Heart left ventricle (tissue), 16 donors: ENCODE results near the gene FBXO15. TPM values are rescaled to one million over a fixed set of nuclear protein-coding genes. Genes with fewer than 3 reads are reported as not detected.

Experiments used
- ATAC-seq, 4 donors: fragments of 200-7000 bp; cut with Tn5 transposase; one replicate each; pipeline ENCODE4 v1.9.1; 2020 to 2022; ENCODE audit warnings: moderate library complexity in 4 of 4, mild to moderate bottlenecking in 3 of 4, moderate number of reproducible peaks in 1 of 4
- DNase-seq, 5 donors: peaks; one replicate each; pipeline ENCODE4 v3.0.0-alpha.2; 2020
- H3K27ac ChIP-seq, 12 donors: fragments of 200-600 bp; sonication (generic) in 4 of 12; one replicate each; pipeline versions ENCODE4 v1.5.0 to v1.8.0; 2016 to 2022; ENCODE audit warnings: mild to moderate bottlenecking in 2 of 12
- H3K27me3 ChIP-seq, 9 donors: fragments of 200-600 bp; sonication (generic) in 2 of 9; one replicate each; pipeline versions ENCODE4 v1.5.1 to v1.8.0; 2016 to 2022; ENCODE audit warnings: mild to moderate bottlenecking in 3 of 9
- H3K36me3 ChIP-seq, 9 donors: fragments of 200-600 bp; sonication (generic) in 2 of 9; one replicate each; pipeline versions ENCODE4 v1.5.0 to v1.8.0; 2018 to 2022; ENCODE audit warnings: mild to moderate bottlenecking in 2 of 9
- H3K4me1 ChIP-seq, 12 donors: fragments of 200-600 bp; sonication (generic) in 4 of 12; one replicate each; pipeline versions ENCODE4 v1.5.0 to v1.8.0; 2016 to 2022; ENCODE audit warnings: mild to moderate bottlenecking in 3 of 12
- H3K4me3 ChIP-seq, 12 donors: fragments of 200-600 bp; sonication (generic) in 4 of 12; one replicate each; pipeline versions ENCODE4 v1.5.0 to v1.8.0; 2017 to 2022; ENCODE audit warnings: mild to moderate bottlenecking in 9 of 12, moderate library complexity in 4 of 12
- H3K9me3 ChIP-seq, 12 donors: fragments of 200-600 bp; sonication (generic) in 4 of 12; one replicate each; pipeline versions ENCODE4 v1.5.0 to v1.8.0; 2016 to 2022; ENCODE audit warnings: mild to moderate bottlenecking in 1 of 12
- POLR2A ChIP-seq, 2 donors: fragments of 450-650 bp; IDR thresholded peaks; one replicate each; pipeline ENCODE4 v1.6.1; 2017; ENCODE audit warnings: antibody characterized with exemption in 2 of 2, mild to moderate bottlenecking in 2 of 2, moderate library complexity in 2 of 2
- WGBS, 4 donors: extraction: QIAGEN DNeasy Blood & Tissue Kit in 2 of 4; methylation state at CpG; one replicate each; pipeline versions ENCODE4 v1.1.5 to v1.1.7; 2013 to 2018; 5-methylcytosine and 5-hydroxymethylcytosine counted together
- intact Hi-C, 10 donors: fragments of 100-400 bp; cut with DNase I; formaldehyde crosslinking; loops; one replicate each; pipeline versions ENCODE4 v1.11.1 to v1.14.2; 2022
- polyA plus RNA-seq, 2 donors: library from polyadenylated mRNA; stranded (reverse); fragments of 200-250 nt; gene quantifications; one replicate each; pipeline ENCODE4 v1.2.3, GENCODE V29; 2013
- total RNA-seq, 9 donors: library from RNA; depleted of rRNA in 2 of 9; stranded (reverse); fragments of >200 nt in 2 of 9; fragmentation: NEBNext Ultra II Directional in 3 of 9; extraction: Animal tissue kit (Norgen Biotek cat#: 25700) in 3 of 9; gene quantifications; one replicate each; pipeline versions ENCODE4 v1.1.0 to v1.2.4, GENCODE V29; 2016 to 2023
- TF ChIP-seq, protein P1 (sequence below), 12 donors: fragments of 200-600 bp; sonication (generic) in 4 of 12; IDR thresholded peaks; one replicate each; pipeline versions ENCODE4 v1.5.0 to v1.8.0; 2018 to 2022; ENCODE audit warnings: antibody characterized with exemption in 12 of 12, mild to moderate bottlenecking in 5 of 12
- donor health status: ischemic (EF 13 %, LVEDD 7.1; RV severe dilation, severe dysfunction).
- donor health status: healthy with polysubstance abuse.
- donor health status: DM: no; HTN: yes; CAD: no.
- donor health status: DM: no; HTN: no; CAD: no.
- donor health status: ischemic (EF 25% LVEDD 6.9; RV normal size, moderate dysfunction).
- donor health status: ischemic (EF 25% LVEDD 5.7; RV mildly dilated, moderate dysfunction).
- donor health status: healthy.
- donor health status: DM: yes; HTN: yes; CAD: no.
- donor health status: ischemic (EF 35%, LVEDD 5.7; RV mildly dilated, moderate dysfunction).
- donor health status: nonischemic (EF 11% LVEDD 7.7; RV severe dilation, severe dysfunction).
- donor health status: DM: yes; HTN: yes; CAD: no.
- donor health status: PGD.
- donor health status: ischemic (EF 29% LVEDD 5.4; RV normal size, mild dysfunction).
- donor health status: nonischemic (EF 23%, LVEDD 6.1; RV moderate dilation, normal function).

Gene FBXO15
- total and polyA plus RNA-seq, 11 donors = 0.10 to 0.84 (median 0.39) TPM; not detected in 3

DNA sequence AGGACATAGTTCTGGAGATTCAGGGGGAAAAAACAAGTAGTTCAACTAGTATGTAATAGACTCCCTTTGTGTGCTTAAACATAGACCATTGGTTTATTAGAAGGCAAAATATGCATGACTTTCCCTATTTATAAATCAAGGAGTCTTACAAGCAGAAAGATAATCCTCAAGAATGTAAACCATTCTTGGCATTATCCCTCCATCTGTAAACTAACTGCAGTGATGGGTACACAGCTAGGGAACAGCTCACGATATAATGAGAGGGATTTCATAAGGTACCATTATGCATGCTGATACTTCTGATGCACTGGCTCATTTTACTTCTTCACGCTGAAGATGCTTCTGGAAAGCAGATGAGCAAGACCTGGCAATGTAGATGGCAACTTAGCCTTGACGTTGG, 878 bp downstream of the FBXO15 start:
- no peak for ATAC-seq
- peaks cover 0 to 36% (median 26%) of the 10 kb centered on the region in 12 donors for H3K4me1 ChIP-seq
- peak overlapping the region in 8 of 12 donors; percentile 70 to 92 (median 83) for H3K4me3 ChIP-seq

DNA sequence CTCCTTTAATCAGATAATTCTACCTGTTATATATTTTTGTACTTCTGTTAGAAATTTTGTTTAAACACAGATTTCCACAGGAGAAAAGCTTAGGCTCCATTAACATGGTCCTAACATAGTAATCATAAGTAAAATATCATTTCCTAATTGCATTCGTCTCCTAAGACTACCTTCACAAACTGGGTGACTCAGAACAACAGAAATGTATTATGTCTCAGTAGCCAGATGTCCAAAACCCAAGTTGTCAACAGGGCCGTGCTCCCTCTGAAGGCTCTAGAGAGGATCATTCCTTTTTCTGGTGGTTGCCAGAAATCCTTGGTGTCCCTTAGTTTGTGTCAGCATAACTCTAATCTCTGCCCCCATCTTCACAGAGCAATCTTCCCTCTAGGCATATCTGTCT, 5.4 kb downstream of the FBXO15 start:
- H3K27me3 ChIP-seq = no peaks in the 10 kb centered on the region
- TF ChIP-seq, protein P1, sequence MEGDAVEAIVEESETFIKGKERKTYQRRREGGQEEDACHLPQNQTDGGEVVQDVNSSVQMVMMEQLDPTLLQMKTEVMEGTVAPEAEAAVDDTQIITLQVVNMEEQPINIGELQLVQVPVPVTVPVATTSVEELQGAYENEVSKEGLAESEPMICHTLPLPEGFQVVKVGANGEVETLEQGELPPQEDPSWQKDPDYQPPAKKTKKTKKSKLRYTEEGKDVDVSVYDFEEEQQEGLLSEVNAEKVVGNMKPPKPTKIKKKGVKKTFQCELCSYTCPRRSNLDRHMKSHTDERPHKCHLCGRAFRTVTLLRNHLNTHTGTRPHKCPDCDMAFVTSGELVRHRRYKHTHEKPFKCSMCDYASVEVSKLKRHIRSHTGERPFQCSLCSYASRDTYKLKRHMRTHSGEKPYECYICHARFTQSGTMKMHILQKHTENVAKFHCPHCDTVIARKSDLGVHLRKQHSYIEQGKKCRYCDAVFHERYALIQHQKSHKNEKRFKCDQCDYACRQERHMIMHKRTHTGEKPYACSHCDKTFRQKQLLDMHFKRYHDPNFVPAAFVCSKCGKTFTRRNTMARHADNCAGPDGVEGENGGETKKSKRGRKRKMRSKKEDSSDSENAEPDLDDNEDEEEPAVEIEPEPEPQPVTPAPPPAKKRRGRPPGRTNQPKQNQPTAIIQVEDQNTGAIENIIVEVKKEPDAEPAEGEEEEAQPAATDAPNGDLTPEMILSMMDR (IDR thresholded peaks at IDR 0.05) = no peak
- TF ChIP-seq POLR2A (IDR thresholded peaks at IDR 0.05) = no peak
- no peak overlapping the region for H3K4me3 ChIP-seq
- ATAC-seq (no peak), DNase-seq (no peak)
- H3K9me3 ChIP-seq = no peaks in the 10 kb centered on the region
- no peak overlapping the region for H3K27ac ChIP-seq
- 61 to 79% (median 72%) methylated on average over 2 of the region's 2 CpGs for WGBS, 4 donors
- no peaks in the 10 kb centered on the region for H3K36me3 ChIP-seq
- H3K4me1 ChIP-seq = peaks cover 0 to 4% (median 2%) of the 10 kb centered on the region in 12 donors
- intact Hi-C loops = no loop called here

More for the DNA sequence above, 878 bp downstream of the FBXO15 start:
- H3K27ac ChIP-seq = no peak overlapping the region
- no peaks in the 10 kb centered on the region for H3K27me3 ChIP-seq
- intact Hi-C loops = no loop called here
- H3K36me3 ChIP-seq = peaks cover 0 to 12% (median 0%) of the 10 kb centered on the region in 9 donors
- TF ChIP-seq, protein P1 (IDR thresholded peaks at IDR 0.05) = no peak
- no peak for TF ChIP-seq POLR2A (IDR thresholded peaks at IDR 0.05)
- H3K9me3 ChIP-seq = no peaks in the 10 kb centered on the region
- no peak for DNase-seq
- 44 to 68% (median 50%) methylated on average over 3 of the region's 3 CpGs for WGBS, 4 donors

DNA sequence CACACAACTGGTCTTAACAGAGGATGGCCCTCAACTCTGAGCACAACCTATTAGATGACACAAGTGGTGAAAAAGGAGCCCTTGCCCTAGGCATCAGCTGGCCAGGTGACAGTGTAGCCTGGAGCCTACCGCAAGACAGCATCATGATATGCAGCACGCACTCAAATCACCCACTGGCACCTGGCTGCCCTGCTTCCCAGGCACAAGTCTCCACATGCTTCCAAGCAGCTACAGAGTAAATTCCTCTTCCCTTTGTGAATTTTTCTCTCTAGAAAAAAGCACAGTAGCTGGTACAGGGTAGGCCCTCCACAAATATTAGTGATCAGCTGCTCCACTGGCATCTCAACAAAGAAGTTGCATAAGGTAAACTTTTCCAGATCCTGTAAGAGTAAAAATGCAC, 6.0 kb downstream of the FBXO15 start:
- no peak overlapping the region for H3K4me3 ChIP-seq
- DNase-seq = no peak
- ATAC-seq = no peak
- no peaks in the 10 kb centered on the region for H3K36me3 ChIP-seq
- H3K27me3 ChIP-seq = no peaks in the 10 kb centered on the region
- no peaks in the 10 kb centered on the region for H3K4me1 ChIP-seq
- TF ChIP-seq, protein P1 (IDR thresholded peaks at IDR 0.05) = no peak
- no peak for TF ChIP-seq POLR2A (IDR thresholded peaks at IDR 0.05)
- 86 to 95% (median 88%) methylated on average over 2 of the region's 2 CpGs for WGBS, 4 donors
- intact Hi-C loops = no loop called here
- no peaks in the 10 kb centered on the region for H3K9me3 ChIP-seq
- H3K27ac ChIP-seq = no peak overlapping the region

DNA sequence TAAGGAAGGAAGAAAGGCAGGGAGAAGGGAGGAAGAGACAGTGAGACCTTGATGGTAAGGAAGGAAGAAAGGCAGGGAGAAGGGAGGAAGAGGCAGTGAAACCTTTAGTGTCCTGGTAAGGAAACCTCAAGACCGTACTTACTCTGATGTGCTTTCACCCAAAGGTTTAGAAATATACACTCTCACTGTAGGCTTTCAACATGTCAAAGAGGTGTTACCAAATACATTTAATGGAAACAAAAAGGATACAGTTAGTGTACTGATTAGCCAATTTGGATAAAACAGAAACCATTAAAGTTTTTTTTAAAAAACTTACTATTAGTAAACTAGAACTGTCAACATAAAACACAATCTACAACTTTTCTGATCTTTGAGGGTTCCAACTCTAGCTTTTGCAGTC, 7.1 kb downstream of the FBXO15 start:
- no peak for ATAC-seq
- 65 to 77% (median 69%) methylated on average over 1 of the region's 1 CpG for WGBS, 4 donors
- Histone ChIP-seq H3K4me3 (no peak overlapping the region), H3K27me3 (no peaks in the 10 kb centered on the region), H3K4me1 (no peaks in the 10 kb centered on the region), H3K9me3 (no peaks in the 10 kb centered on the region), H3K27ac (no peak overlapping the region), H3K36me3 (no peaks in the 10 kb centered on the region)
- no peak for TF ChIP-seq POLR2A (IDR thresholded peaks at IDR 0.05)
- TF ChIP-seq, protein P1 (IDR thresholded peaks at IDR 0.05) = no peak
- intact Hi-C loops = no loop called here
- DNase-seq = no peak
